ENCODE measurements around the gene MRPL46. TPM values are rescaled to one million over a fixed set of nuclear protein-coding genes. Genes with fewer than 3 reads are reported as not detected.

MRPL46 gene
- total and polyA plus RNA-seq, 2 of the 13 experiments (the other 11 are each of a cell fraction or from before 2014, with no cell fraction given), result 62.9 to 79.2 TPM

DNA sequence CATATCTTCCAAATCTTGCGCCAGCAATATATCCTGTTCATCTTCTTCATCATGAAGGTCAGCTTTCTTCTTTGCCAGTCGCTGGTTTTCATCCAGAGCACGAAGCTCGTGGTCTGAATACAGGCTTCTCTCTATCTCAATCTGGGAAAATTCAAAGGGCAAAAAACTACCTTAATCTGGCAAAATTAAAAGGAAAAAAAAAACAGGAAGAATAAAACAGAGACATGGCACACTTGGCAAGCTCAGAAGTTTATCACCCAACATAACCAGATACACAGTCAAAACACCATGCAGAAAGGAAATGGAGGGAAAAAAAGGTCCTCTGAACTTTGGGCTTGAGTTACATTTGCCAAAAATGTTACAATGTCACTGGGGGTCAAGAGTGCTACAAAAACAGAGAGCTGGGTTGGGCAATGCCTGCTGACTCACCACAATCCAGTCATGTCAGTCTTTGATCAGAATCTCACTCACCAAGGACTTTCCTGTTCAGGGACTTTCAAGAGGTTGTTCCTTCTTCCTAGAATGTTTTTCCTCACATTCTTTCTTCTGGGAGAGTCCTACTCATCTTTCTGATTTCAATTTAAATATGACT, 1.5 kb downstream of the MRPL46 start (continued):
- TF ChIP-seq THRA (CRISPR knock-in tag; IDR thresholded peaks at IDR 0.05; ENCODE audit: borderline replicate concordance) (peak; percentile 94), STAT5B (CRISPR knock-in tag; IDR thresholded peaks at IDR 0.05) (no peak), SP5 (CRISPR knock-in tag; IDR thresholded peaks at IDR 0.05; ENCODE audit: borderline replicate concordance, low read depth) (peak; percentile 10; the same call in 1 of the 2 replicates), HOXA5 (CRISPR knock-in tag; IDR thresholded peaks at IDR 0.05) (peak; percentile 63; the same call in 1 of the 2 replicates), ZFP37 (CRISPR knock-in tag; IDR thresholded peaks at IDR 0.05; ENCODE audit: borderline replicate concordance) (0 out of 2 replicates have a peak, but pooled peaks have one; percentile 39), ZSCAN12 (CRISPR knock-in tag; IDR thresholded peaks at IDR 0.05) (peak; percentile 82; the same call in 1 of the 2 replicates), U2AF2 (IDR thresholded peaks at IDR 0.05; ENCODE audit: low read depth, low read length) (no peak), NR2C2 (CRISPR knock-in tag; IDR thresholded peaks at IDR 0.05; ENCODE audit: borderline replicate concordance) (peak; percentile 83), ZIK1 (CRISPR knock-in tag; IDR thresholded peaks at IDR 0.05; ENCODE audit: borderline replicate concordance, low read depth) (no peak), ZBTB37 (CRISPR knock-in tag; IDR thresholded peaks at IDR 0.05) (peak; percentile 79; the same call in 1 of the 2 replicates), HNF4A (CRISPR knock-in tag; IDR thresholded peaks at IDR 0.05) (peak; percentile 98), ELF3 (CRISPR knock-in tag; IDR thresholded peaks at IDR 0.05) (peak; percentile 95), RARG (CRISPR knock-in tag; IDR thresholded peaks at IDR 0.05; ENCODE audit: low read depth) (no peak), SIX1 (CRISPR knock-in tag; IDR thresholded peaks at IDR 0.05; ENCODE audit: borderline replicate concordance) (peak; percentile 52; the same call in 1 of the 2 replicates), JUN (CRISPR knock-in tag; IDR thresholded peaks at IDR 0.05) (peak; percentile 94), FOXA1 (IDR thresholded peaks at IDR 0.05) (no peak), FOXA1 (CRISPR knock-in tag; IDR thresholded peaks at IDR 0.05) (peak; percentile 52), EP300 (IDR thresholded peaks at IDR 0.05; ENCODE audit: low read depth in 2 of 2, low read length in 2 of 2) (peak; percentile 55 to 94; a peak in 3 of 4 replicates), EP300 (CRISPR knock-in tag; IDR thresholded peaks at IDR 0.05; ENCODE audit: borderline replicate concordance) (peak; percentile 85; the same call in 1 of the 2 replicates), HOXA9 (CRISPR knock-in tag; IDR thresholded peaks at IDR 0.05; ENCODE audit: borderline replicate concordance) (no peak), MTA1 (CRISPR knock-in tag; IDR thresholded peaks at IDR 0.05; ENCODE audit: borderline replicate concordance) (no peak), ZNF761 (CRISPR knock-in tag; conservative IDR thresholded peaks at IDR 0.05) (peak; percentile 26; the same call in 1 of the 2 replicates), HMG20B (CRISPR knock-in tag; conservative IDR thresholded peaks at IDR 0.05) (no peak), ZSCAN29 (CRISPR knock-in tag; conservative IDR thresholded peaks at IDR 0.05) (no peak), ZNF496 (CRISPR knock-in tag; IDR thresholded peaks at IDR 0.05; ENCODE audit: insufficient replicate concordance) (no peak), SIN3A (IDR thresholded peaks at IDR 0.05; ENCODE audit: borderline replicate concordance, low read depth, low read length) (peak; percentile 36; the same call in 1 of the 2 replicates), BCL6 (CRISPR knock-in tag; IDR thresholded peaks at IDR 0.05) (peak; percentile 87), MAFG (CRISPR knock-in tag; IDR thresholded peaks at IDR 0.05) (peak; percentile 69; the same call in 1 of the 2 replicates)
- TF ChIP-seq, protein P1, sequence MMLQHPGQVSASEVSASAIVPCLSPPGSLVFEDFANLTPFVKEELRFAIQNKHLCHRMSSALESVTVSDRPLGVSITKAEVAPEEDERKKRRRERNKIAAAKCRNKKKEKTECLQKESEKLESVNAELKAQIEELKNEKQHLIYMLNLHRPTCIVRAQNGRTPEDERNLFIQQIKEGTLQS (CRISPR knock-in tag; IDR thresholded peaks at IDR 0.05), result peak; percentile 98
